Measurements from ENCODE around the gene SSX2IP.
"Not testable (repeated sequence)": the region's sequence is repeated elsewhere in the genome, so short reads cannot be mapped to it uniquely, and the experiment has no call there.

The SSX2IP gene
- total RNA-seq, result 12.3 to 24.2 reads per million in 2 donors

- DNase-seq, result peak; percentile 100
Measured at GRCh38 chr1:84690397-84691121, at the start of gene SSX2IP. SSX2IP (minus strand) TSS chr1:84690461; CDS start chr1:84671219, 19,242 bp downstream.

- no peak for DNase-seq
Measured at GRCh38 chr1:84738237-84738636, 48.0 kb upstream of the SSX2IP start.

GRCh38 chr1:84737590-84737989 is 47.3 kb upstream of the SSX2IP start:
- no peak for DNase-seq

GRCh38 chr1:84736944-84737343 is 46.7 kb upstream of the SSX2IP start:
- no peak for DNase-seq

- DNase-seq, result no peak
Measured at GRCh38 chr1:84736445-84736844, 46.2 kb upstream of the SSX2IP start.

GRCh38 chr1:84735483-84735882 is 45.2 kb upstream of the SSX2IP start:
- no peak for DNase-seq

GRCh38 chr1:84732520-84732919 is 42.3 kb upstream of the SSX2IP start:
- no peak for DNase-seq

GRCh38 chr1:84731519-84731918 is 41.3 kb upstream of the SSX2IP start:
- no peak for DNase-seq

GRCh38 chr1:84727711-84728110 is 37.5 kb upstream of the SSX2IP start:
- DNase-seq, result not testable (repeated sequence)

GRCh38 chr1:84726593-84727499 is 36.6 kb upstream of the SSX2IP start:
- no peak for DNase-seq

- peak; percentile 52 for DNase-seq
Measured at GRCh38 chr1:84724128-84724860, 34.0 kb upstream of the SSX2IP start.

GRCh38 chr1:84722794-84723193 is 32.5 kb upstream of the SSX2IP start:
- DNase-seq, result no peak

GRCh38 chr1:84721872-84722271 is 31.6 kb upstream of the SSX2IP start:
- DNase-seq, result not testable (repeated sequence)

GRCh38 chr1:84721152-84721551 is 30.9 kb upstream of the SSX2IP start:
- no peak for DNase-seq

GRCh38 chr1:84720221-84720780 is 30.0 kb upstream of the SSX2IP start:
- no peak for DNase-seq

- no peak for DNase-seq
Measured at GRCh38 chr1:84719543-84720217, 29.4 kb upstream of the SSX2IP start.

- no peak for DNase-seq
Measured at GRCh38 chr1:84715342-84716019, 25.2 kb upstream of the SSX2IP start.

GRCh38 chr1:84712276-84712874 is 22.1 kb upstream of the SSX2IP start:
- no peak for DNase-seq

- DNase-seq, result no peak
Measured at GRCh38 chr1:84711869-84712268, 21.6 kb upstream of the SSX2IP start.

GRCh38 chr1:84711121-84711520 is 20.9 kb upstream of the SSX2IP start:
- DNase-seq, result no peak

GRCh38 chr1:84709131-84709530 is 18.9 kb upstream of the SSX2IP start:
- no peak for DNase-seq
